HG03575 (cell line): ENCODE results near the gene FNDC8.
"Not testable (repeated sequence)": the region's sequence is repeated elsewhere in the genome, so short reads cannot be mapped to it uniquely, and the experiment has no call there.

Source experiments
- ATAC-seq: cut with Tn5 transposase; IDR thresholded peaks from one replicate; pipeline ENCODE4 v1.9.1; 2021; ENCODE audit not compliant: unreplicated experiment, insufficient number of reproducible peaks, low FRiP score; ENCODE audit errors: extremely low read depth

The FNDC8 gene

DNA sequence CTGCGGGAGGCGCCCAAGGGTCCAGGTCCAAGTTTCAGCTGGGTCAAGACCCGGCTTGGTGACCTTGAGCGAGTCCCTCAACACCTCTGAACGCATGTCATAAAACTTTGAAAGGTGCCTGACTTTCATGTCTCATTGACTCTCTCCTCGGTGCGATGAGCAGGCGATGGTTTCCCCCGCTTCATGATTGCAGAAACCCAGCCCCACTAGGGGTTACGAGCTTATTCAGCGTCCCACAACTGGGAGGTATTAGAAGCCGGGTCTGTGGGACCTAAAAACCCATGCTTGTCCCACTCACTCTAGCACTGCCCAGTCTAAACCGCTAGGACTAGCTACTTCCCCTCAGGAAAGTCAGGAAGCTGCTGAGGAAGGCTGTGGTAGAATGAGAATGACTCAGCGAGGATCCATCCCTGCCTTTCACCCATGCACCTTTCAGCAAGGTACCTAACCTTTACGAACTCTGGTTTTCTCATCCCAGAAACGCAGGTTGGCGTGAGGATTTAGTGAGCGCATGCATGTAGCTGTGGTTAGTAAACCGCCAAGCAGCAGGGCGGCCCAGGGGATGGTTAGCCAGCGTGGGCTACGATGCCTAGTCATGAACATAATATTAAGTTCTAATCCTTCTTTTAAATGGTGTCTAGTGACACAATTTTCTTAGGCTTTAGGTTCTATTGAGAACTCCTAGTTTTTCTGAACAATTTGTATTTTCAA is 31.7 kb upstream of the FNDC8 start:
- no peak for ATAC-seq

DNA sequence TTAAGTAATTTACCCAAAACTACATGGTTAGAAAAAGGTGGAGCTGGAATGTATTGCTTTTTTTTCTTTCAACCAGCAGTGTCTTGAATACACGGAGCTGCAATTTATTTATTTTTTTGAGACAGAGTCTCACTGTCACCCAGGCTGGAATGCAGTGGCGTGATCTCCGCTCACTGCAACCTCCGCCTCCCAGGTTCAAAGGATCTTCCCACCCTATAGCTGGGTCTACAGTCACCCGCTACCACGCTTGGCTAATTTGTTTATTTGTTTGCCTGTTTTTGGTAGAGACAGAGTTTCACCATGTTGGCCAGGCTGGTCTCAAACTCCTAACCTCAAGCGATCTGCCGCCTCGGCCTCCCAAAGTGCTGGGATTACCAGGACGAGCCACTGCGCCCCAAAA is 30.7 kb upstream of the FNDC8 start:
- ATAC-seq, result not testable (repeated sequence)

DNA sequence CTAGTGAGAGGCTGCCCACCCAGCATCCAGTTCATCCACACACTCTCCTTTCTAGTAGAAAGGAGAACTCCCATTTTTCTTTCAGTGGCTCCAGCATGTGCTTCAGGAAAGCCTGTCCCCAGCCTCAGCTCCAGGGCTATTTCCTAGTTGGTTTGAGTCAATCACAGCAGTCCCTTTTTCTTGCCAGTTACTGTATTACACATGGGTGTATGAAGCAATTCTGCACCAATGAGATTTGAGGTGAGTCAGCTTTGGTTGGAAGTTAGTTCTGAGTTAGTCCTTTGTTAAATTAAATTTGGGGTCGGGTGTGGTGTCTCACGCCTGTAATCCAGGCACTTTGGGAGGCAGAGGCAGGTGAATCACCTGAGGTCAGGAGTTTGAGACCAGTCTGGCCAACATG is 26.5 kb upstream of the FNDC8 start:
- ATAC-seq, result no peak

DNA sequence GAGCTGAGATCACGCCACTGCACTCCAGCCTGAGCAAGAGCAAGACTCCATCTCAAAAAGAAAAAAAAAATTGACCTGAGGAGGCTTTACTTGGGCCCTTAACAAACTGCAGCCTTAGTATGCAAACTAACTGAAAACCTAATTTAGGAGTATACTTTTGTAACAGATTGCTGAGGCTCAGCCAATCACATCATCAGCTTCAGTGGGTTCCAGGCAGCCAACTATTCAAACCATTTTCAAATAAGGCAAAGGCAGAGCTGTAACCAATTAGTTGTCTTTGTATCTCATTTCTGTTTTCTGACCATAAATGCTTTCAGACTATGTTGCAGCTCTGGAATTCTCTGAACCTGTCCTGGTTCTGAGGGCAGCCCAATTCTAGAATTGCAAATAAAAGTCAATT is 25.7 kb upstream of the FNDC8 start:
- ATAC-seq, result no peak

DNA sequence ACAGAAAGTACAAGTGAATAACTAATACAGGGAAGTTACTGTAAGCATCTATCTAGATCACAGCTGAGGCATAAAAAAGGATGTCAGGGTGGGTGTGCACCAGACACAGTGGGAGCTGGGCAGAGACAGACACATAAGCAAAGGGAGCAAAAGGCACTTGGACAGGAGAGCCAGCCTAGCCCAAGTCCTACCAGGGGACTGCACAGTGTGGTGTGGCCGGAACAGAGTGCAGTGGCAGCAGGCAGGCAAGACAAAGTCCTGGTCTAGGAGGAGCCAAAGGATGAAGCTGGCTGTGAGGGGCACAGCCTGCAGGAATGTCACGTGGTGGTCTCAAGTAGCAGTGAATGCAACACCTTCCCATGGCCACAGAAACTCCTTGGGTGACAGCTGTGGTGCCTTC is 23.6 kb upstream of the FNDC8 start:
- ATAC-seq, result no peak

DNA sequence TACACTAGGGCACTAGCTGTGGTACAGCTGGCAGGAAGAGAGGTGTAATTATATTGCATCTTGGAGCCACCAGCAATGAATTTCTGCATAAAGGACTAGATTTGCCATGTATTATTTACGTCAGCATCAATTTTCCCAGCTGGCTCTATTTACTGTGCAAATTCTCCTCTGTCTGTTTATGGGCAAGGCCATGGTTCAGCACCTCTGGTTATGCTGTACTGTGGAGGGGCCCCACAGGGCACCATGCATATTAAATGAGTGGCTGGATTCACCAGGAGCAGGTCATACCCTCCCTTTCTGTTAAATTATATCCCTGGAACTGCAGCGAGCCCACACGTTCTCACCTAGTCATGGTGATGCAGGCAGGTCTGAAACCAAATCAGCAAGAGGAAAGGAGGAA is 21.5 kb upstream of the FNDC8 start:
- no peak for ATAC-seq

DNA sequence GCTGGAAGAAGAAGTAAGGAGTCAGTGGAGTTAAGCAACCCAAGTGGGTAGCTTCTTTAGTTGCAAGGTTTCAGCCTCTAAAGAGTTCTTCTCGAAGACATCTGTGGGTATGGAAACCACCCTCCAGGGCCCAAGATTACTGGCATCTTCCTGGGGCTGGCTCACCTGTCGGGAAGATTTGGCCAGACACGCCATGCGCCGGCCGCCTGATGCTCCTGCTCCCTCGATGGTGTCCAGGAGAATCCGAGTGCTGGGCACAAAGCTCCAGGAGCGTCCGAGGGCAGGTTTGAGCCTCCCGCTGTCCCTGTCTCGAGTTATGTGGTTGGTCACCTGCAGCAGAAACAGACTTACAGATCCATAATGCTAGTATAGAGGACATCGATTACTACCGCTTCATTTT is 20.4 kb upstream of the FNDC8 start:
- no peak for ATAC-seq

DNA sequence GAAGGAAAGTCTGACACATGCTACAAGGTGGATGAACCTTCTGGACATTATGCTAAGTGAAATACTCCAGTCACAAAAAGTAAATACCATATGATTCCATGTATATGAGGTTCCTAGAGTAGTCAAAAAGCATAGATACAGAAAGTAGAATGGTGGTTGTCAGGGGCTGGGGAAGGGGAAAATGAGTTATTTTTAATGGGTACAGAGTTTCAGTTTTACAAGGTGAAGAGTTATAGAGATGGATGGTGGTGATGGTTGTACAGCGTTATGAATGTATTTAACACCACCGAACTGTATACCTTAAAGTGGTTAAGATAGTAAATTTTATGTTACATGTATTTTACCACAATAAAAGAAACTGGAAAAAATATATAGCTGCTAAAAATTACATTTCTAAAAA is 19.7 kb upstream of the FNDC8 start:
- ATAC-seq, result no peak

DNA sequence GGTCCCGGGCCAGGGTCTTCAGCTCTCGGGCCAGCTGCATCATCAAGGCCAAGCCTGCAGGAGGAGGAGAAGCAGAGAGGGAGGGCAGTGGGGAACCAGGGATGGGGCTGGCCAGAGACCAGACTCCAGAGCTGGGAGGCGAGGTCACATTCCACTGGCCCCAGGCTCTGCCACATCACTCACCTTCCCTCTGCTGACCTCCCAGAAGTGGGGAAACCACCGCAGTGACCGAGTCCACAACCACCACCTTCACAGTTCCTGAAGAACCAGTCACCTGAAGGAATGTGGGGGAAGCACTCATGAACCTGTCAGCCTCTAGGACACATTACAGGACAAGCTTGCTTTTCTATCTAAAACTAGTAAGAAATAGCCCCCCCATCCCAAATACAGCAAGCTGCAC is 18.1 kb upstream of the FNDC8 start:
- ATAC-seq, result no peak

DNA sequence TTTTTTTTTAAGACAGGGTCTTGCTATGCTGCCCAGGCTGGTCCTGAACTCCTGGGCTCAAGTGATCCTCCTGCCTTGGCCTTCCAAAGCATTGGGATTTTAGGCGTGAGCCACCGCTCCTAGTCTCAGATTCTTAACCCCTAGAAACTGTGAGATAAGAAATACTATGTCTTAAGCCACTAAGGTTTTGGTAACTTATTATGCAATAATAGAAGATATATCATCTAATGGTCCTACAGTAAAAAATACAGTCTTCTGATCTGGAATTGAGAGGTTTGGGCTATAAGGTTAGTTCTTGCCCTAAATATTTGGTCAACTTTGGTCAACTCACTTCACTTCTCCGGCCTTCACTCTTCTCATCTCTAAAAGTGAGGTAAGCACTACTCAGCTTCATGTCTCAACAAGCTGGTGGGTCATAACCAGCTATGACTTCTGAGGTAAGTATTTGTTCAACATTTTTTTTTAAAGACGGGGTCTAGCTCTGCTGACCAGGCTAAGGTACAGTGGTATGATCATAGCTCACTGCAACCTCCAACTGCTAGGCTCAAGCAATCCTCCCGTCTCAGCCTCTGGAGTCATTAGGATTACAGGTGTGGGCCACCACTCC is 16.5 kb upstream of the FNDC8 start:
- ATAC-seq, result no peak

DNA sequence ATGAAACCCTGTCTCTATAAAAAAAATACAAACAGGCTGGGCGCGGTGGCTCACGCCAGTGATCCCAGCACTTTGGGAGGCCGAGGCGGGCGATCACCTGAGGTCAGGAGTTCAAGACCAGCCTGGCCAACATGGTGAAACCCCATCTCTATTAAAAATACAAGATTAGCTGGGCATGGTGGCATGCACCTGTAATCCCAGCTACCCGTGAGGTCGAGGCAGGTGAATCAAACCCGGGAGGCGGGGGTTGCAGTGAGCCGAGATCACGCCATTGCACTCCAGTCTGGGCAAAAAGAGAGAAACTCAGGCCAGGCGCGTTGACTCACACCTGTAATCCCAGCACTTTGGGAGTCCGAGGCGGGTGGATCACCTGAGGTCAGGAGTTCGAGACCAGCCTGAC is 10.6 kb upstream of the FNDC8 start:
- ATAC-seq, result not testable (repeated sequence)

DNA sequence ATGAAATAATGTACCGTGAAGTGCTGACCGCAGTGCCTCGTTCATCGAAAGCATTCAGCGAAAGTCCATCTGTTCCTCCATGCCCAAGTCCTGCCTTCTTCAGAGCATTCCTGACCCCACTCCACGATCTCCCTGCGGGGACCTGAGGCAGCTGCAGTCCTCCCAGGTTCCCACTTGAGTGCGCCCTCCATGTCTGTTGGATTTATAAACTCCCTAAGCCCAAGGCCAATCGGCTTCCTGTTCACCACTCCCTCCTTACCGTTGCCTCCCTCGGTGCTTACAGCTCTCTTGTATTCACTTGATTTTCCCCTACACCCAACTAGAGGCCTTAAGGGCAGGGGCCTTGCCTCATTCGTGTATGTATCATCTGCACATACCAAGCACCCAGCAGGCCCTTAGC is 4.6 kb upstream of the FNDC8 start:
- ATAC-seq, result no peak

DNA sequence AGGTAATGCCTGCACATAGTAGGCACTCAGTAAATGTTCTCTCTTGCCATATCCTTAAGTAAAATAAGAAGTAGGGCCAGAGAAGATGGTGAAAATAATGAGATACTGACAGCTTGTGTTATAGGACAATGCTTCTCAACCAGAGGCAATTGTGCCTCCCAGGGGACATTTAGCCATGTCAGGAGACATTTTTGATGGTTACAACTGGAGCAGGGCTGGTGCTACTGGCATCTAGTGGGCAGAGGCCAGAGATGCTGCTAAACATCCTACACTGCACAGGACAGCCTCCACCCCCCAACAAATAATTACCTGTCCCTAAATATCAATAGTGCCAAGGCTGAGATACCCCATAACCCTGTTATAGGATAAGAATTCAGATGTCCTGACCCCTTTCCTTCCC is 3.4 kb upstream of the FNDC8 start:
- ATAC-seq, result no peak

DNA sequence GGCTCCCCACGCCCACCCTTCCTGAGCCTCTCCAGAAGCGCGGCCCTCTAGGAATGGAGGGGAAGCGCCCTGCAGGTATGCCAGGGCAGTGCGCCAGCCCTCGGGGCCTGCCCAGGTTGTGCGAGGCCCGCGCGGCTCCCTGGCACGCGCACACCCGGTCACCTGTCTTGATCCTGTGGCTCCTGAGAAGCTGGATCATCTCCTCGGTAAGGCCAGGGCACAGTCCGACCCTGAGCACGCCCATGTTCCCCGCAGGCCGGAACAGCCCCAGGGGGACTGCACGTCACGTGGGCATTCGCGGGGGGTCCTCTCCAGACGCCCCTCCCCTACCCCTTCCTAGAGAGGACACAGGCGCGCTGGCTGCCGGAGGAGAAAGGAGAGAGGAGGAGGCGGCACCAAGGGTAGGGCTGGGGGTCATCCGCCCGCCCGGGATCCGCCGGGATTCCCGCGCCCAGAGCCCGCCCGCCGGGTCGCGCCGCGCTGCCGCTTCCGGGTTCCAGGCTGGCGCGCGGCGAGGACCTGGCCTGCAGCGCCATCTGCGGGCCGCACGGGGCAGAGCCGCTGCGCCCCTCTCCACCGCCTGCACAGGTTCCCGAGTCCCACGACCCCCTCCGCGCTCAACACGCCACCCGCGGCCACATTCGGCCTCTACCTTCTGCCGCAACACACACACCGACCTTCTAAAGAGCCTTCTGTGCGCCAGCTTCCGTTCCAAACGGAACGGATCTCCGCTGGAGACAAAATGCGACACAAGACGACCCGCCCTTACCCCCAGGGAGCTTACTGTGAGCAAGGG is 1.8 kb upstream of the FNDC8 start, which contains the start of gene RAD51D:
Gene RAD51D, minus strand, starts transcription at position 491 of the 796 bp plus-strand sequence. Its CDS starts 247 bp downstream, at position 244.
- ATAC-seq, result no peak

DNA sequence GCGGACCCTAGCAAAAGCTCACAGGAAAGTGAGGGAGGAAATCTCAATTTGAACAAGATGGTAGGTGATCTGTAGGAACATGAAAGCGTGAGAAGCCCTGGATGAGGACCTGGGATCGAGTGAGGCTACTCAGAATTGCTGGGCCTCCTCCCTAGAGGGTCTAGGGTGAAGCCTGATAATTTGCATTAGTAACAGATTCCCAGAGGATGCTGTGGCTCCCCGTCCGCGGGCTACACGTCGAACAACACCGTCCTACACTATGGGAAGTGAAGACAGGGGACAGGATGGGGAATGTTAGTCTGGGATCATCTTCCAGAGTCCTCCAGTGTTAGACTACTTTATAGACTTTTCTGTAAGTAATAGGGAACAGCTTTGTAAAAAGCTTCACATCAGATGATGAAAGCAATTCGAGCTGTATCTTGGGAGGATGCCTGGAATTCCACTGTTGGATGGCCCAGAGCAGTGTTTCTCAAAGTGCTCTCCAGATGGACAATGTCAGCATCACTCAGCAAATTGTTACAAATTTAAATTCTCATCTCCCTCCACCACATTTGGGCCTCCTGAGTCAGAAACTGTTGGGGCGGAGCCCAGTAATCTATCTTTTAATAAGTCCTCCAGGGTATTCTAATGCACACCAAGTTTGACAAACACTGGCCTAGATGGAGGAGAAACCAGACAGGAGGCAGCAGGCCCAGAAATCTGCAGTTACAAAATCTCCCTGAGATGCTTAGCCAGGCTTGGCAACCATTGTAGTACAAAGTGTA is 6.5 kb downstream of the FNDC8 start:
- no peak for ATAC-seq

DNA sequence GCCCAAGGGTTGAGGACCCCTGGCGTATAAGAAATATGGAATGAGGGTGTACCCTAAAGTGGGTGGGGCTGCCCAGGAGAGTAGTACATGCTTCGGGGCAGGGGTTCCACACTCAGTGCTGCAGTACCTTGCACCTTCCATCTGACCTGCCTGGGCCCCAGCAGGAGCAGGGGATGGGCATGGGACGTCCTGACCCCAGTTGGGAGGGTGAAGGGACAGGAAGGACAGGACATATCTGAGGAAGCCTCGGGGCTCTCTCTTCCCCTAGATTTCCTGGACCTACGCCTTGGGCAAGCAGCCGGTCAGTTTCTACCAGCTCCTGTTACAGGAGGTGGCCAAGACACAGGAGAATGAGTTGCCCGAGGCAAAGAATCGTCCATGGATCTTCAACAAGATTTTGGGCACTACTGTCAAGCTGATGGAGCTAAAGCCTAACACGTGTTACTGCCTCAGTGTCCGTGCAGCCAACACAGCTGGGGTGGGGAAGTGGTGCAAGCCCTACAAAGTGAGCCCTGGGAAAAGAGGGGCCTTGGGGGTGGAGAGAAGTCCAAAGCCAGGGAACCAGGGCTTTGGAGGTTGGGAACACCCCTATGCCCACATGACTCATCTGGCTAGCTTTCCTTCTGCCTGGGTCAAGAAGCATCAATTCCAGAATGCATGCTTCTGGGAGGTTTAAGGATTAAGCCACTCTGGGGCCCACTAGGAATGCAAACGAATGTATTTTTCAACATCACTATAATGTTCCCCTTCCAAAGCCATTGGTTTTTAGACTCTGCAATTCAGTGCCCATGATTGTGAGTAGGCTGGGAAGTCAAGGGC is 7.9 kb downstream of the FNDC8 start:
- no peak for ATAC-seq

DNA sequence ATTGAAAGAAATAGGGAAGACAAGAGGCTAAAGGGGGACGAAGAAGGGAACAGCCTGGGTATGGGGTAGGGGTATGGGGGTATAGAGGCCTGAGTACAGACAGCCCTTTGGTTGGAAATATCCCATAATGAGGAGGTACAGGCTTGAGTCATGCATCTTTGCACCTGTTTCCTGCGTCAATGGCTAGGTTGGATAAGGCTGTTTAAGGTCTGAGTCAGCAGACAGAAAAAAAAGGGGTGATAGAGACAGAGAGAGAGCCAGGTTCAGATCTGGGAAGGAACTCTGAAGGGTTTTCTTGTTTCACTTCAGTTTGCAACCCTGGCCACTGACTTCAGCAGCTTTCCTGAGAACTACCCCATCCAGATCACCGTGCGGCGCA is 8.5 kb downstream of the FNDC8 start:
- ATAC-seq, result no peak

DNA sequence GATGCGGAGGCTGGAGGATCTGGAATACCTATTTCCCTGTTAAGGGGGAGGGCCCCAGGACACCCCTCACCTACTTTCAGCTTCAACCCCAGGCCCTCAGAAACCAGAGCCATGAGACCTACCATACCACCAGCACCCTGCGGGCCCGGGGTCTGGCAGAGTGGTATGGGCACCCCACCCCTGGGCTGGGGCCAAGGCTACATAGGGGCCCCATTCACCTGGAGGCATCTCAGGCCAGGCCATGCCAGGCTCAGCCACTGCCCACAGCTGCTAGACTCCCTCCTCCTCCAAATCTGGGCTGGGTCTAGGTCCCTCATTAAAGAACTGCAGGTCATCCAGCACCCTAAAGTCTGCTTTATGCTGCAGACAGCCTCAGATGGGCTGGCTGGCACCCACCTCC is 9.0 kb downstream of the FNDC8 start:
- no peak for ATAC-seq

DNA sequence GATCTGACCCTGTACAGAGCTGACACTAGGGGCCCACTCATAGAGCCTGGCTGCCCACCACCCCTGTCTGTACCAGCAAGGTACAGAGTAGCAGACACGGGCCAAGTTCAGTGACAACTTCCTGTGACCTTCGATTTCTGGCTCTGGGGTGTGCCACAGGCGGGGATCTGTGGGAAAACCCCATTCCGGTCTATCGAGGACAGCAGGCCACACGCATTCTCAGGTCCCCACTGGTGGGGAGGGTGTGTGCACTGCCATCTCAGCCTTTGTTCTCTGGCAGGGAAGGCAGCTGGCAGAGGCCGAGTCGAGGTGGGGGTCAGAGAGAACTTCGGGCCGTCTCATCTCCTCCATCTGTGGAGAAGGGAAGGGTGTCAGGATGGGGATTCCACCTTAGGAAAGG is 10.7 kb downstream of the FNDC8 start:
- ATAC-seq, result no peak
